Measurements from ENCODE around the gene XRCC1. TPM values are rescaled to one million over a fixed set of nuclear protein-coding genes. Genes with fewer than 3 reads are reported as not detected.

The XRCC1 gene
- total RNA-seq, 3 donors from 2014 or later = 21.0 to 30.6 (median 29.0) TPM

DNA sequence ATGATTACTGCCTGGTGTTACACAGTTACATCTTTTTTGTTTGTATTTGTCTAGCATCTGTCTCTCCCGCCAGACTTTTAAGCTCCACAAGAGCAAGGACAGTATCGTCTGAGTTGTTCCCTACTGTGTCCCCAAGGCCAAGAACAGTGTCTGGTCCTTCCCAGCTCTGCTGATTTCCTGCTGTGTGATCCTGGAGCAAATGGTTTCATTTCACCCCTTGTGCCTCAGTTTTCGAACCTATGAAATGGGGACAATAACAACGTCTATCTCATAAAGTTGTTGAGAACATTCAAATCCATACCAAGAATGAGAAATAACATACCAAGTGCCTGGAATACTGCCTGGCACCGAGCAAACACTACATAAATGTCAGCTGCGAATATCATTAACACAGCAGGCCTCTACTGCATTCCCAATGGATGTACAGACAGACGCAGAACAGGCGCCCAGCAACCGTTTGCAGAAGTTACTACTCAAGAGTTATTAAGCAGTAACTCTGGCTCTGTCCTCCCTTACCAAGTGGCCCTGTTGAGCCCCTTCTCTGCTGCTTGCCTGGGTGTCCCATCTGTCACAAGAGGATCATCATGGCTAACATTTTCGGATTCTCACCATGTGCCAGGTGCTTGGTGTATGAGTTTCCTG lies 11.4 kb downstream of the XRCC1 start:
- Histone ChIP-seq H3K27ac (no peak overlapping the region), H3K36me3 (no peaks in the 10 kb centered on the region), H3K9me3 (no peaks in the 10 kb centered on the region), H3K4me1 (no peaks in the 10 kb centered on the region), H3K4me3 (no peak overlapping the region), H3K27me3 (no peaks in the 10 kb centered on the region)
- no peak for TF ChIP-seq POLR2AphosphoS5 (IDR thresholded peaks at IDR 0.05)
- TF ChIP-seq, protein P1, sequence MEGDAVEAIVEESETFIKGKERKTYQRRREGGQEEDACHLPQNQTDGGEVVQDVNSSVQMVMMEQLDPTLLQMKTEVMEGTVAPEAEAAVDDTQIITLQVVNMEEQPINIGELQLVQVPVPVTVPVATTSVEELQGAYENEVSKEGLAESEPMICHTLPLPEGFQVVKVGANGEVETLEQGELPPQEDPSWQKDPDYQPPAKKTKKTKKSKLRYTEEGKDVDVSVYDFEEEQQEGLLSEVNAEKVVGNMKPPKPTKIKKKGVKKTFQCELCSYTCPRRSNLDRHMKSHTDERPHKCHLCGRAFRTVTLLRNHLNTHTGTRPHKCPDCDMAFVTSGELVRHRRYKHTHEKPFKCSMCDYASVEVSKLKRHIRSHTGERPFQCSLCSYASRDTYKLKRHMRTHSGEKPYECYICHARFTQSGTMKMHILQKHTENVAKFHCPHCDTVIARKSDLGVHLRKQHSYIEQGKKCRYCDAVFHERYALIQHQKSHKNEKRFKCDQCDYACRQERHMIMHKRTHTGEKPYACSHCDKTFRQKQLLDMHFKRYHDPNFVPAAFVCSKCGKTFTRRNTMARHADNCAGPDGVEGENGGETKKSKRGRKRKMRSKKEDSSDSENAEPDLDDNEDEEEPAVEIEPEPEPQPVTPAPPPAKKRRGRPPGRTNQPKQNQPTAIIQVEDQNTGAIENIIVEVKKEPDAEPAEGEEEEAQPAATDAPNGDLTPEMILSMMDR (IDR thresholded peaks at IDR 0.05) = no peak
- TF ChIP-seq POLR2A (IDR thresholded peaks at IDR 0.05) = no peak
- DNase-seq (ENCODE audit: low spot score in 2 of 2) = no peak
- intact Hi-C loops (cut with DNase I; ENCODE audit: low total_unique reads) = no loop called here

DNA sequence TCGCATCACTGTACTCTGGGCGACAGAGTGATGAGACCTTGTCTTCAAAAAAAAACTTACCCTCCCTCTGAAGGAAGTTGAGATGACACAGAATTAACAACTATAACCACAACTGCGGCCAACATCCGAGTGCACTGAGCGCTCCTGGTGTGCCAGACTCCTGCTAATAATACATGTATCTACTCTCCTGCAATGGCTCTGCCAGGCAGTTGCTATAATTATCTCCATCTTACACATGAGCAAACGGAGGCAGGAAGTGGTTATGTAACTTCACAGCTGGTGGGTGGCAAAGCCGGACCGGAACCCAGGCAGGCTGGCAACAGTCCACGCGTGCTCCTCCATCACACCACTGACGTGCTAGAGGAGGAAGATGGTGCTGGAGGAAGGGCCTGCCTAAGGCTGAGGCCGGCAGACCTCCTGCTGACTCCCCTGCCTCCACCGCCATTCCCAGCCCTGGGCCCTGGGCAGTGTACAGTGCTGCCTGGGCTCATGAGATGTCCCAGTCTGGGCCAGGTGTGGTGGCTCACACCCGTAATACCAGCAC lies 12.6 kb downstream of the XRCC1 start:
- Histone ChIP-seq H3K4me3 (no peak overlapping the region), H3K27ac (peak overlapping the region in 1 of 2 donors; percentile 69)
- DNase-seq (ENCODE audit: low spot score in 2 of 2) = peak in 1 of 2 donors; percentile 50

DNA sequence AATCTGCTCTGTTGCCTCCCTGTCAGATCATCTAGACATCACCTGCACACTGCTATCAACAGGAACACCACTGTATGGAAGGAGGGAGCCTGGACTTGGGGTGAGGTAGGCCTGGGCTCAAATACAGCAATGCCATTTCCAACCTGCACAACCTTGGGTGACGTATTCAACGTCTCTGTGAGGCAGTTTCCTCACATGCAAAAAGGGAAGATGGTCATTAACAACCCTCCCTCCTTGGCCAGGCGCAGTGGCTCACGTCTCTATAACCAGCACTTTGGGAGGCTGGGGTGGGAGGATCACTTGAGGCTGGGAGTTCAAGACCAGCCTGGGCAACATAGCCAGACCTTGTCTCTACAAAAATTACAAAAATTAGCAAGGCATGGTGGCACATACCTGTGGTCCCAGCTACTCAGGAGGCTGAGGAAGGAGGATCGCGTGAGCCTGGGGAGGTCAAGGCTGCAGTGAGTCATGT lies 13.1 kb downstream of the XRCC1 start:
- Histone ChIP-seq H3K27ac (no peak overlapping the region), H3K9me3 (no peaks in the 10 kb centered on the region), H3K4me3 (no peak overlapping the region), H3K4me1 (no peaks in the 10 kb centered on the region), H3K27me3 (no peaks in the 10 kb centered on the region), H3K36me3 (no peaks in the 10 kb centered on the region)
- no peak for DNase-seq (ENCODE audit: low spot score in 2 of 2)
- TF ChIP-seq POLR2AphosphoS5 (IDR thresholded peaks at IDR 0.05) (no peak), POLR2A (IDR thresholded peaks at IDR 0.05) (no peak)
- TF ChIP-seq, protein P1 (IDR thresholded peaks at IDR 0.05) = no peak
- intact Hi-C loops (cut with DNase I; ENCODE audit: low total_unique reads) = no loop called here

More for the DNA sequence above, 12.6 kb downstream of the XRCC1 start:
- Histone ChIP-seq H3K9me3 (no peaks in the 10 kb centered on the region), H3K36me3 (no peaks in the 10 kb centered on the region), H3K4me1 (no peaks in the 10 kb centered on the region), H3K27me3 (no peaks in the 10 kb centered on the region)
- peak in 1 of 3 donors; percentile 28 for TF ChIP-seq POLR2AphosphoS5 (IDR thresholded peaks at IDR 0.05)
- TF ChIP-seq POLR2A (IDR thresholded peaks at IDR 0.05) = no peak
- TF ChIP-seq, protein P1 (IDR thresholded peaks at IDR 0.05) = no peak
- intact Hi-C loops (cut with DNase I; ENCODE audit: low total_unique reads) = no loop called here

DNA sequence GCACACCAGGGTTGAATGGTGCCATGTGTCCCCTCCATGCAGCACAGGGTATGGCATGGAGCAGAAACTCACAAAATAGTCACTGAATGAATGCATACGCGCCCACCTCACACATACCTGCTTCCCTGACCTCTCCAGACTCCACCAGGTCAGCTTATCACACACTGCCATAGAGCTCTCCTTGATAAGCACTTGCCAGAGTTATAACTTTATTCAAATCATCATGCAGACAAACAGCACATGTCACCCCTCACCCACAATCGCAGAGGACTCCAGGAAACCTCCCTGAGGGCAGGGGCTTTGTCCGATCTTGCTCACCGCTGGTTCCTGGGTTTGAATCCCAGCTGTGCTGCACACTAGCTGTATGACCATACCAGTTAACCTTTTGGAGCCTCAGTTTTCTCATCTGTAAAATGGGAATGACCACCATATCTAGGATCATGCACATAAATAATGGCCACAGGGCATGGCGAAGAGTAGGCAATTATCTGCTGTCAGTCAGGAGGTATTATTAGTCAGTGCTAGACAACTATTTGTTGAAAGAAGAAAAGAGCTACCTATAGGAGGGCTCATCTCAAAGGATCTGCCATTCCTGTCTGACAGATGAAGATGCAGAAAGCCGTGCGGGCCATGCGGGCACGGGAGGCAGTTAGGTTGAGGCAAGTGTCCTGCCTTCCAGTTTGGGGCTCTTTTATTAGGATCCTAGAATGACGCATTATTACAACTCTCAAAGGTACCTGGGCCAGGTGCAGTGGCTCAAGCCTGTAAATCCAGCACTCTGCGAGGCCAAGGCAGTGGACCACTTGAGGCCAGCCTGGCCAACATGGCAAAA lies 14.0 kb downstream of the XRCC1 start:
- H3K4me1 ChIP-seq = no peaks in the 10 kb centered on the region
- no peak overlapping the region for H3K27ac ChIP-seq
- intact Hi-C loops (cut with DNase I; ENCODE audit: low total_unique reads) = no loop called here
- no peaks in the 10 kb centered on the region for H3K9me3 ChIP-seq
- H3K36me3 ChIP-seq = no peaks in the 10 kb centered on the region
- H3K4me3 ChIP-seq = no peak overlapping the region
- no peak for DNase-seq (ENCODE audit: low spot score in 2 of 2)
- TF ChIP-seq POLR2A (IDR thresholded peaks at IDR 0.05) = no peak
- TF ChIP-seq POLR2AphosphoS5 (IDR thresholded peaks at IDR 0.05) = no peak
- TF ChIP-seq, protein P1 (IDR thresholded peaks at IDR 0.05) = no peak
- H3K27me3 ChIP-seq = no peaks in the 10 kb centered on the region

DNA sequence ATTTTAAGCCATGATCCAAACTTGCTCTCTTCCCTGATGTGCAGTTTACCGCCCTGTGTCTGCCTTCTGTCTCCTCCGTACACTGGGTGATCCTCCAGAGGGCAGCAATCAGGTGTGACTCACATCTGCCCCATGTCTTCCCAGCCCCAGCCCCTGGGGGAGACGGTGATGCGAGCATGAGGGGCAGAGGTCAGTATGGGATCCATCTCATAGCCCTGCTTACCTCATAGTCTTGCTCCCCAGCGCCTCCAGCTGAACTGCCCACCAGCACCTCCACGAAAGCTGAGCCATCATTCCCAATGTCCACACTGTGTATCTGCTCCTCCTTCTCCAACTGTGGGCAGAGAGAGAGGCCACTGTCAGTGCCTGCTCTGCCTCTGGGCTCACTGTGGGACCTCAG lies 14.6 kb downstream of the XRCC1 start:
- no peaks in the 10 kb centered on the region for H3K4me1 ChIP-seq
- H3K9me3 ChIP-seq = no peaks in the 10 kb centered on the region
- TF ChIP-seq POLR2A (IDR thresholded peaks at IDR 0.05) = no peak
- no peak for TF ChIP-seq POLR2AphosphoS5 (IDR thresholded peaks at IDR 0.05)
- TF ChIP-seq, protein P1 (IDR thresholded peaks at IDR 0.05) = no peak
- H3K36me3 ChIP-seq = no peaks in the 10 kb centered on the region
- no peaks in the 10 kb centered on the region for H3K27me3 ChIP-seq
- no peak for DNase-seq (ENCODE audit: low spot score in 2 of 2)
- H3K4me3 ChIP-seq = no peak overlapping the region
- no peak overlapping the region for H3K27ac ChIP-seq
- intact Hi-C loops (cut with DNase I; ENCODE audit: low total_unique reads) = no loop called here

Data from breast epithelium (tissue), 4 donors.